GM23338 (cell line): ENCODE measurements around the gene MINDY4. TPM values are rescaled to one million over a fixed set of nuclear protein-coding genes. Genes with fewer than 3 reads are reported as not detected.

Source experiments
- ATAC-seq: fragments of 200-7000 bp; cut with Tn5 transposase; 3 replicates; pipeline ENCODE4 v1.9.1; 2020
- DNase-seq: peaks from one replicate; pipeline ENCODE4 v3.0.0-alpha.2; 2015; ENCODE audit warnings: low spot score
- H2AFZ ChIP-seq: fragments of 200-600 bp; sonication (generic); 2 replicates; pipeline ENCODE4 v1.8.0; 2016; ENCODE audit warnings: antibody characterized with exemption, mild to moderate bottlenecking, moderate library complexity
- H3F3A ChIP-seq: fragments of 200-600 bp; sonication (generic); replicated peaks from 2 replicates; pipeline ENCODE4 v1.8.0; 2017; ENCODE audit warnings: antibody characterized with exemption, mixed run types, low read depth
- H3K27ac ChIP-seq: fragments of 200-600 bp; sonication (generic); 2 replicates; pipeline ENCODE4 v1.6.1; 2016; ENCODE audit warnings: low read depth
- H3K27me3 ChIP-seq: fragments of 200-600 bp; sonication (generic); 2 replicates; pipeline ENCODE4 v1.8.0; 2016; ENCODE audit warnings: mild to moderate bottlenecking, mixed run types, moderate library complexity; ENCODE audit not compliant: insufficient read depth
- H3K36me3 ChIP-seq: fragments of 200-600 bp; sonication (generic); 2 replicates; pipeline ENCODE4 v1.8.0; 2016; ENCODE audit warnings: mild to moderate bottlenecking; ENCODE audit not compliant: insufficient read depth
- H3K4me1 ChIP-seq: fragments of 200-600 bp; sonication (generic); 2 replicates; pipeline ENCODE4 v1.8.0; 2016; ENCODE audit warnings: mild to moderate bottlenecking, moderate library complexity; ENCODE audit not compliant: insufficient read depth
- H3K4me2 ChIP-seq: fragments of 200-600 bp; sonication (generic); 2 replicates; pipeline ENCODE4 v1.7.1; 2017; ENCODE audit warnings: mixed run types
- H3K4me3 ChIP-seq: fragments of 200-600 bp; sonication (generic); 2 replicates; pipeline ENCODE4 v1.6.1; 2016; ENCODE audit warnings: mixed run types
- H3K79me2 ChIP-seq: fragments of 200-600 bp; sonication (generic); replicated peaks from 2 replicates; pipeline ENCODE4 v1.8.0; 2017; ENCODE audit warnings: mild to moderate bottlenecking; ENCODE audit not compliant: insufficient read depth
- H3K9me2 ChIP-seq: fragments of 200-600 bp; sonication (generic); 2 replicates; pipeline ENCODE4 v1.8.0; 2017; ENCODE audit not compliant: insufficient read depth
- H4K20me1 ChIP-seq: fragments of 200-600 bp; sonication (generic); replicated peaks from 2 replicates; pipeline ENCODE4 v1.8.0; 2017; ENCODE audit warnings: mild to moderate bottlenecking; ENCODE audit not compliant: insufficient read depth
- H3K27ac Mint-ChIP-seq: 2 replicates; pipeline ENCODE4 v1.8.0; 2020; ENCODE audit warnings: inconsistent platforms, mild to moderate bottlenecking, moderate library complexity, mixed read lengths
- H3K27me3 Mint-ChIP-seq: 3 replicates; pipeline ENCODE4 v1.8.0; 2022; ENCODE audit warnings: low read depth, mild to moderate bottlenecking, moderate library complexity, mixed read lengths, inconsistent platforms; ENCODE audit not compliant: insufficient read depth, poor library complexity
- H3K36me3 Mint-ChIP-seq: 3 replicates; pipeline ENCODE4 v1.8.0; 2021; ENCODE audit warnings: low read depth, mild to moderate bottlenecking, inconsistent platforms, moderate library complexity, mixed read lengths
- H3K4me1 Mint-ChIP-seq: 3 replicates; pipeline ENCODE4 v1.8.0; 2020; ENCODE audit warnings: mild to moderate bottlenecking, inconsistent platforms, mixed read lengths
- H3K4me3 Mint-ChIP-seq: 3 replicates; pipeline ENCODE4 v1.8.0; 2021; ENCODE audit warnings: moderate library complexity, mild to moderate bottlenecking, inconsistent platforms, mixed read lengths
- H3K9me3 Mint-ChIP-seq: 3 replicates; pipeline ENCODE4 v1.8.0; 2020; ENCODE audit warnings: moderate library complexity, mild to moderate bottlenecking, inconsistent platforms, mixed read lengths
- CREB1 ChIP-seq: fragments of 250-450 bp; sonication (Bioruptor Pico); IDR thresholded peaks from 2 replicates; pipeline ENCODE4 v1.5.0; 2020; ENCODE audit warnings: low read depth, mild to moderate bottlenecking, moderate library complexity
- CTCF ChIP-seq, 2 experiments: fragments of 200-600 bp in 1 of 2; sonication (generic) in 1 of 2; conservative IDR thresholded peaks; 2 replicates each; pipeline versions ENCODE4 v1.5.1 to v1.6.1; 2016 to 2017; ENCODE audit warnings: antibody characterized with exemption in 2 of 2, low read depth in 2 of 2, mild to moderate bottlenecking in 2 of 2, moderate library complexity in 1 of 2
- ETS1 ChIP-seq: IDR thresholded peaks from 2 replicates; pipeline ENCODE4 v1.6.1; 2016; ENCODE audit warnings: antibody characterized with exemption
- EZH2phosphoT487 ChIP-seq: fragments of 200-600 bp; sonication (generic); IDR thresholded peaks from one replicate; pipeline ENCODE4 v1.8.1; 2018; ENCODE audit warnings: antibody characterized with exemption; ENCODE audit not compliant: unreplicated experiment
- JUNB ChIP-seq: IDR thresholded peaks from one replicate; pipeline ENCODE4 v1.6.1; 2016; ENCODE audit warnings: antibody characterized with exemption; ENCODE audit not compliant: unreplicated experiment
- NANOG ChIP-seq: IDR thresholded peaks from 2 replicates; pipeline ENCODE4 v1.6.1; 2016; ENCODE audit warnings: antibody characterized with exemption, borderline replicate concordance
- POLR2AphosphoS5 ChIP-seq: IDR thresholded peaks from 2 replicates; pipeline ENCODE4 v1.6.1; 2016; ENCODE audit warnings: antibody characterized with exemption, low read depth
- REST ChIP-seq: IDR thresholded peaks from one replicate; pipeline ENCODE4 v1.6.1; 2018; ENCODE audit warnings: antibody characterized with exemption; ENCODE audit not compliant: unreplicated experiment
- ZNF114 ChIP-seq: fragments of 250-450 bp; sonication (Bioruptor Pico); IDR thresholded peaks from 2 replicates; pipeline ENCODE4 v1.5.0; 2020; ENCODE audit warnings: mild to moderate bottlenecking, moderate library complexity
- ZNF331 ChIP-seq: fragments of 250-450 bp; sonication (Bioruptor Pico); IDR thresholded peaks from 2 replicates; pipeline ENCODE4 v1.5.0; 2020; ENCODE audit warnings: low read depth, mild to moderate bottlenecking, moderate library complexity
- polyA plus RNA-seq: library from polyadenylated mRNA; unstranded; fragments of >200 nt; fragmentation: Nextera tagmentation; extraction: Ambion mirVana; gene quantifications from 2 replicates; pipeline ENCODE4 v1.2.1, GENCODE V29; 2016
- total RNA-seq: library from RNA; depleted of rRNA; stranded (reverse); fragments of >200 nt; shearing (Covaris generic); gene quantifications from 2 replicates; pipeline ENCODE4 v1.2.3, GENCODE V29; 2014

Gene MINDY4
- total and polyA plus RNA-seq, 2 experiments from 2014 or later = 1.7 to 4.4 TPM

- Histone ChIP-seq H3K27ac (no peak overlapping the region), H3K4me1 (peaks cover 22% of the 10 kb centered on the region), H4K20me1 (no peaks in the 10 kb centered on the region), H3K4me2 (no peak overlapping the region), H3F3A (no peaks in the 10 kb centered on the region), H3K4me3 (no peak overlapping the region), H3K27me3 (no peaks in the 10 kb centered on the region), H3K79me2 (no peaks in the 10 kb centered on the region), H3K9me2 (peaks cover 6% of the 10 kb centered on the region; the same call in 1 of the 2 replicates), H3K36me3 (no peaks in the 10 kb centered on the region), H2AFZ (no peak overlapping the region)
- Mint-ChIP-seq H3K4me1 (peaks cover 45% of the 10 kb centered on the region), H3K36me3 (peaks cover 13% of the 10 kb centered on the region), H3K27me3 (peaks cover 6% of the 10 kb centered on the region), H3K9me3 (peaks cover 3% of the 10 kb centered on the region; the same call in 1 of the 3 replicates), H3K27ac (no peak overlapping the region), H3K4me3 (no peak overlapping the region)
- DNase-seq (no peak), ATAC-seq (no peak)
- TF ChIP-seq EZH2phosphoT487 (no peak), ZNF114 (no peak), ZNF331 (CRISPR knock-in tag) (no peak), ETS1 (no peak), CREB1 (CRISPR knock-in tag) (no peak), POLR2AphosphoS5 (no peak), CTCF (conservative IDR thresholded peaks at IDR 0.05; ENCODE audit: low read depth in 2 of 2) (no peak), NANOG (no peak), JUNB (no peak), REST (no peak)
Observed at GRCh38 chr7:30877993-30878392, 106.8 kb downstream of the MINDY4 start.
